ENCODE results near the gene CFAP73.

- TF ChIP-seq POLR2A (IDR thresholded peaks at IDR 0.05) (no peak), CTCF (IDR thresholded peaks at IDR 0.05) (no peak), POLR2AphosphoS5 (IDR thresholded peaks at IDR 0.05) (no peak)
These were observed 20.5 kb upstream of the CFAP73 start for GRCh38 chr12:113128802-113129663.
